Amygdala (tissue), 56 donors: ENCODE data around the gene CGB8.

Source experiments
- DNase-seq, 56 donors: peaks; one replicate each; lab custom pipeline; 2025; lab: John Stamatoyannopoulos, UW

The CGB8 gene

GRCh38 chr19:49014123-49014869, 34.6 kb downstream of the CGB8 start:
- DNase-seq, result no peak

- no peak for DNase-seq
Observed at GRCh38 chr19:49011194-49011593, 37.7 kb downstream of the CGB8 start.

- no peak for DNase-seq
Observed at GRCh38 chr19:49010453-49010852, 38.5 kb downstream of the CGB8 start.

GRCh38 chr19:49009828-49010227, 39.1 kb downstream of the CGB8 start:
- no peak for DNase-seq

GRCh38 chr19:49006905-49007304, 42.0 kb downstream of the CGB8 start:
- DNase-seq, result no peak

GRCh38 chr19:49004964-49005614, 43.8 kb downstream of the CGB8 start:
- no peak for DNase-seq

- DNase-seq, result no peak
Observed at GRCh38 chr19:49004133-49004532, 44.8 kb downstream of the CGB8 start.

GRCh38 chr19:48999481-49000325, 49.2 kb downstream of the CGB8 start:
- DNase-seq, result peak in 8 of 56 donors; percentile 4 to 28 (median 12)

GRCh38 chr19:48997972-48998371, 50.9 kb downstream of the CGB8 start:
- DNase-seq, result no peak
